Smooth muscle cell (in vitro differentiated cells): ENCODE results near the gene VAV2. TPM values are rescaled to one million over a fixed set of nuclear protein-coding genes. Genes with fewer than 3 reads are reported as not detected.

Source experiments
- DNase-seq: peaks from one replicate; lab custom pipeline; 2025; ENCODE audit not compliant: unreplicated experiment; lab: John Stamatoyannopoulos, UW
- H2AFZ ChIP-seq: fragments of 200-600 bp; sonication (generic); 2 replicates; pipeline ENCODE4 v1.6.0; 2016; ENCODE audit warnings: antibody characterized with exemption, low read depth, mild to moderate bottlenecking
- H3F3A ChIP-seq: fragments of 200-600 bp; sonication (generic); 2 replicates; pipeline ENCODE4 v1.6.0; 2017; ENCODE audit warnings: antibody characterized with exemption, low read depth
- H3K27ac ChIP-seq: fragments of 200-600 bp; sonication (generic); 2 replicates; pipeline ENCODE4 v1.5.1; 2016; ENCODE audit warnings: low read depth, mild to moderate bottlenecking
- H3K27me3 ChIP-seq: fragments of 200-600 bp; sonication (generic); 2 replicates; pipeline ENCODE4 v1.6.1; 2016; ENCODE audit warnings: low read depth, mild to moderate bottlenecking
- H3K36me3 ChIP-seq: fragments of 200-600 bp; sonication (generic); 2 replicates; pipeline ENCODE4 v1.5.1; 2016; ENCODE audit warnings: low read depth
- H3K4me1 ChIP-seq: fragments of 200-600 bp; sonication (generic); 2 replicates; pipeline ENCODE4 v1.5.1; 2016; ENCODE audit warnings: low read depth
- H3K4me2 ChIP-seq: fragments of 200-600 bp; sonication (generic); 2 replicates; pipeline ENCODE4 v1.6.0; 2016; ENCODE audit warnings: mild to moderate bottlenecking
- H3K4me3 ChIP-seq: fragments of 200-600 bp; sonication (generic); 2 replicates; pipeline ENCODE4 v1.5.1; 2016; ENCODE audit warnings: mild to moderate bottlenecking
- H3K79me2 ChIP-seq: fragments of 200-600 bp; sonication (generic); 2 replicates; pipeline ENCODE4 v1.6.0; 2016; ENCODE audit warnings: low read depth, mild to moderate bottlenecking
- H3K9ac ChIP-seq: fragments of 200-600 bp; sonication (generic); 2 replicates; pipeline ENCODE4 v1.6.0; 2016; ENCODE audit warnings: low read depth
- H3K9me3 ChIP-seq: fragments of 200-600 bp; sonication (generic); replicated peaks from 2 replicates; pipeline ENCODE4 v1.5.1; 2016; ENCODE audit warnings: low read depth
- H4K20me1 ChIP-seq: fragments of 200-600 bp; sonication (generic); 2 replicates; pipeline ENCODE4 v1.6.0; 2016; ENCODE audit warnings: low read depth
- WGBS: methylation state at CpG from one replicate; pipeline ENCODE4 v1.1.7; 2016; ENCODE audit warnings: low lambda C conversion rate; 5-methylcytosine and 5-hydroxymethylcytosine counted together
- polyA plus RNA-seq: library from polyadenylated mRNA; unstranded; fragments of >200 nt; fragmentation: Nextera tagmentation; extraction: Ambion mirVana; gene quantifications from 2 replicates; pipeline ENCODE4 v1.2.1, GENCODE V29; 2016
- total RNA-seq: library from RNA; depleted of rRNA; stranded (reverse); fragments of >200 nt; gene quantifications from 2 replicates; pipeline ENCODE4 v1.2.3, GENCODE V29; 2014
- TF ChIP-seq, protein P1 (sequence below): fragments of 200-600 bp; sonication (generic); IDR thresholded peaks from 2 replicates; pipeline ENCODE4 v1.5.1; 2017; ENCODE audit warnings: borderline replicate concordance, mild to moderate bottlenecking, antibody characterized with exemption; ENCODE audit not compliant: insufficient read depth, poor library complexity, severe bottlenecking

Gene VAV2
- total and polyA plus RNA-seq, 2 experiments from 2014 or later, result 26.2 to 35.3 TPM

DNA sequence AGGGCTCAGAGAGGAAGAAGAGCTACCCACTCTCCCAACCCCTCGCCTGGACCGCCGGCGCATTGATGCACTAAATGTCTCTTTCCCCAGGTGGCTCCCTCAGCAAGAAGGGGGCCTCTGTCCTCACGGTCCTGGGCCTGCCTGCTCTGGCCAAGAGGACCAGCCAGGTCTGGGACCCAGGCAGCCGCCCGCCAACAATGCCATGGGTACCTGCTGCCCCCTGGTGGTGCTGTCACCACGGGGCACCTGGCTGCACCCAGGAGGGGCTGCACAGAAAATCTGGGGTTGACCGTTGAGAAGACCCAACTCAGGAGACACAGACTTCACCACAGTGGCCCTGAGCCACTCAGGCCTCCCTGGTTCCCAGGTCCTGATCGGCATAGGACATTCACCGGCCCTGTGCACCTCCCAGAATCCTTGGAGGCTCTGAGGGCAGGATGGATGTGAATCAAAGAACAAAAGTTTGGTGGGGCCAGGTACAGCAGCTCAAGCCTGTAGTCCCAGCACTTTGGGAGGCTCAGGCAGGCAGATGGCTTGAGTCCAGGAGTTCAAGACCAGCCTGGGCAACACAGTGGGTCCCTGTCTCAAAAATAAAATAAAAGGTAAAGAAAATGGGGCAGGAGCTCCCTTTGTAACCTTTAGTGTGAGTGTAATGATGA lies 2.4 kb upstream of the VAV2 start:
- WGBS, result 13% methylated on average over 11 of the region's 11 CpGs
- Histone ChIP-seq H3K4me3 (no peak overlapping the region), H3F3A (no peaks in the 10 kb centered on the region), H4K20me1 (peaks cover 26% of the 10 kb centered on the region), H3K79me2 (peaks cover 22% of the 10 kb centered on the region), H2AFZ (no peak overlapping the region), H3K27me3 (no peaks in the 10 kb centered on the region), H3K9ac (no peak overlapping the region), H3K9me3 (no peaks in the 10 kb centered on the region), H3K4me1 (peaks cover 18% of the 10 kb centered on the region), H3K4me2 (peak overlapping the region; percentile 99), H3K27ac (no peak overlapping the region), H3K36me3 (no peaks in the 10 kb centered on the region)
- TF ChIP-seq, protein P1, sequence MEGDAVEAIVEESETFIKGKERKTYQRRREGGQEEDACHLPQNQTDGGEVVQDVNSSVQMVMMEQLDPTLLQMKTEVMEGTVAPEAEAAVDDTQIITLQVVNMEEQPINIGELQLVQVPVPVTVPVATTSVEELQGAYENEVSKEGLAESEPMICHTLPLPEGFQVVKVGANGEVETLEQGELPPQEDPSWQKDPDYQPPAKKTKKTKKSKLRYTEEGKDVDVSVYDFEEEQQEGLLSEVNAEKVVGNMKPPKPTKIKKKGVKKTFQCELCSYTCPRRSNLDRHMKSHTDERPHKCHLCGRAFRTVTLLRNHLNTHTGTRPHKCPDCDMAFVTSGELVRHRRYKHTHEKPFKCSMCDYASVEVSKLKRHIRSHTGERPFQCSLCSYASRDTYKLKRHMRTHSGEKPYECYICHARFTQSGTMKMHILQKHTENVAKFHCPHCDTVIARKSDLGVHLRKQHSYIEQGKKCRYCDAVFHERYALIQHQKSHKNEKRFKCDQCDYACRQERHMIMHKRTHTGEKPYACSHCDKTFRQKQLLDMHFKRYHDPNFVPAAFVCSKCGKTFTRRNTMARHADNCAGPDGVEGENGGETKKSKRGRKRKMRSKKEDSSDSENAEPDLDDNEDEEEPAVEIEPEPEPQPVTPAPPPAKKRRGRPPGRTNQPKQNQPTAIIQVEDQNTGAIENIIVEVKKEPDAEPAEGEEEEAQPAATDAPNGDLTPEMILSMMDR, result peak; percentile 99
- DNase-seq, result peak; percentile 51

DNA sequence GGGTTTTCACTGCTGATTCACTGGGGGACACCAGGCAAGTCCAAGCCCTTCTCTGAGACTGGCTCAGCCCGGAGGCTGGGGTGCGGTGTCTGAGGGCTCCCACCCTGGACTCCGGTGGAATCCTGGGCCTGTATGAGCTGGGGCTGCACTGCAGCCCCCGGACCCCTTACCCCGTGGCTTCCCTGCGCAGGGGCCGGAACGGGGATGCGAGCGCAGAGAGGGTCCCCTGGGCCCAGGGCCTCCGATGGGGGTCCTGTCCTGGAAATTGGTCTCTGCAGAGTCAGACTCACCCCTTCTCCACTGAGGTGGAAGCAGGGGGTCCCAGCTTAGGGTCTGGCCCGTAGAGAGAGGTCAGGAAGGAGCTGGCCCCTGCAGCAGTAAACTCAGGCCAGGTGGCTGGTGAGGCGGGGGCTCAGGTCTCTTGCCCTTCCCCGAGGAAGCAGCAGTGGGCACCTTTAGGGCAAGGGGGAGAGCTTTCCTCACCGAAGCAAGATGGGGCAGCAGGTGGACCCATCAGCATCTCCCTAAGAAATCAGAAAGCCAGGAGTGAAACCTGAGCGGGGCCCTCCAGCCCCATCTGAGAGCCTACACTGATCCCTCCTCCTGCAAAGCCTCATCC lies 1.6 kb upstream of the VAV2 start:
- no peak overlapping the region for H2AFZ ChIP-seq
- TF ChIP-seq, protein P1, result no peak

GRCh38 chr9:133992780-133993634 lies 883 bp upstream of the VAV2 start:
- TF ChIP-seq, protein P1, result peak; percentile 39
- no peaks in the 10 kb centered on the region for H3K27me3 ChIP-seq
- no peaks in the 10 kb centered on the region for H3F3A ChIP-seq
- peak overlapping the region; percentile 86 for H3K27ac ChIP-seq
- peak; percentile 88 for DNase-seq
- peaks cover 41% of the 10 kb centered on the region for H4K20me1 ChIP-seq
- WGBS, result under 1% methylated on average over 34 of the region's 74 CpGs
- peak overlapping the region; percentile 90 for H3K4me3 ChIP-seq
- peaks cover 37% of the 10 kb centered on the region for H3K79me2 ChIP-seq
- H3K9ac ChIP-seq, result peak overlapping the region; percentile 87
- H3K4me1 ChIP-seq, result peaks cover 18% of the 10 kb centered on the region
- peak overlapping the region; percentile 99 for H3K4me2 ChIP-seq
- no peaks in the 10 kb centered on the region for H3K36me3 ChIP-seq
- no peaks in the 10 kb centered on the region for H3K9me3 ChIP-seq
- peak overlapping the region; percentile 67 for H2AFZ ChIP-seq

More for the DNA sequence above, 1.6 kb upstream of the VAV2 start:
- H4K20me1 ChIP-seq, result peaks cover 34% of the 10 kb centered on the region
- H3K79me2 ChIP-seq, result peaks cover 29% of the 10 kb centered on the region
- H3K27ac ChIP-seq, result peak overlapping the region; percentile 86
- H3F3A ChIP-seq, result no peaks in the 10 kb centered on the region
- DNase-seq, result no peak
- H3K9ac ChIP-seq, result no peak overlapping the region
- peaks cover 18% of the 10 kb centered on the region for H3K4me1 ChIP-seq
- H3K9me3 ChIP-seq, result no peaks in the 10 kb centered on the region
- peak overlapping the region; percentile 99 for H3K4me2 ChIP-seq
- H3K27me3 ChIP-seq, result no peaks in the 10 kb centered on the region
- peak overlapping the region; percentile 90 for H3K4me3 ChIP-seq
- no peaks in the 10 kb centered on the region for H3K36me3 ChIP-seq
- WGBS, result 79% methylated on average over 16 of the region's 16 CpGs
